Testis (tissue), 2 donors: ENCODE measurements around the gene PARD6B.

Experiments used
- POLR2A ChIP-seq: fragments of 450-650 bp; IDR thresholded peaks from one replicate; pipeline ENCODE4 v1.6.1; 2017; ENCODE audit warnings: antibody characterized with exemption, mild to moderate bottlenecking, moderate library complexity
- TF ChIP-seq, protein P1 (sequence below), 3 experiments: fragments of 450-650 bp in 2 of 3; fragments of 200-600 bp in 1 of 3; sonication (generic) in 1 of 3; IDR thresholded peaks; one replicate each; pipeline ENCODE4 v1.5.1; 2016 to 2019; ENCODE audit warnings: antibody characterized with exemption in 3 of 3, mild to moderate bottlenecking in 2 of 3, moderate library complexity in 1 of 3

DNA sequence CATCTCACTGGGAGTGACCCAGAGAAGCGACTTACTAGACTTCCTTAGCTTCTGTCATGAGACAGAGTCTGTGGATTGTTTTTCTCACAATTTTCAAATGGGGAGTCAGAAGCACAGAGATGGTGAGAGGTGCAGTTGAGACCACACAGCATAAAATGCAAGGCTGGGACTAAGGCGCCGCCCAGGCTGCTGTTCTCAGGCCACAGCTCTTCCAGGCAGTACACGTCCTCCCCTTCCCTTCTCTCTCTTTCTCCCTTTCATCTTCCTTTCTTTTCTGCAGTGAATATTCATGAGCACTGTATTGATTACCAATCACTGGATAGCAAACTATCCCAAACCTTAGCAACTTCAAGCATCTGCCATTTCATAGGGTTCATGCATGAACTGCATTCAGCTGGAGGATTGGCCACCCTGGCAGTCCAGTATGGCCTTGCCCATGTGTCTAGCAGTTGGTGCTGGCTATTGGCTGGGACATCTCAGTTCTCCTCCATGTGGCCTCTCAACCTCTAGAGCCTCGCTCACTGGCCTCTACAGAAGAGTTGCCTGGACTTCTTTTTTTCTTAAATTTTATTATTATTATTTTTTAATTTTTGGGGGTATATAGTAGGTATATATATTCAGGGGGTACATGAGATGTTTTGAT, 74.9 kb downstream of the PARD6B start:
- TF ChIP-seq, protein P1, sequence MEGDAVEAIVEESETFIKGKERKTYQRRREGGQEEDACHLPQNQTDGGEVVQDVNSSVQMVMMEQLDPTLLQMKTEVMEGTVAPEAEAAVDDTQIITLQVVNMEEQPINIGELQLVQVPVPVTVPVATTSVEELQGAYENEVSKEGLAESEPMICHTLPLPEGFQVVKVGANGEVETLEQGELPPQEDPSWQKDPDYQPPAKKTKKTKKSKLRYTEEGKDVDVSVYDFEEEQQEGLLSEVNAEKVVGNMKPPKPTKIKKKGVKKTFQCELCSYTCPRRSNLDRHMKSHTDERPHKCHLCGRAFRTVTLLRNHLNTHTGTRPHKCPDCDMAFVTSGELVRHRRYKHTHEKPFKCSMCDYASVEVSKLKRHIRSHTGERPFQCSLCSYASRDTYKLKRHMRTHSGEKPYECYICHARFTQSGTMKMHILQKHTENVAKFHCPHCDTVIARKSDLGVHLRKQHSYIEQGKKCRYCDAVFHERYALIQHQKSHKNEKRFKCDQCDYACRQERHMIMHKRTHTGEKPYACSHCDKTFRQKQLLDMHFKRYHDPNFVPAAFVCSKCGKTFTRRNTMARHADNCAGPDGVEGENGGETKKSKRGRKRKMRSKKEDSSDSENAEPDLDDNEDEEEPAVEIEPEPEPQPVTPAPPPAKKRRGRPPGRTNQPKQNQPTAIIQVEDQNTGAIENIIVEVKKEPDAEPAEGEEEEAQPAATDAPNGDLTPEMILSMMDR (IDR thresholded peaks at IDR 0.05), result no peak
- no peak for TF ChIP-seq POLR2A
